ENCODE measurements around the gene ELF5. TPM values are rescaled to one million over a fixed set of nuclear protein-coding genes. Genes with fewer than 3 reads are reported as not detected.

ELF5 gene
- total RNA-seq, 1 donor from 2014 or later = not detected

- no peak for DNase-seq (ENCODE audit: low read depth)
- TF ChIP-seq CTCF (conservative IDR thresholded peaks at IDR 0.05; ENCODE audit: low read depth, low read length) = no peak
- H3K4me3 ChIP-seq (ENCODE audit: low read depth, low read length) = no peak overlapping the region
Observed at GRCh38 chr11:34488855-34489557, 24.6 kb downstream of the ELF5 start.

GRCh38 chr11:34487430-34487829, 26.2 kb downstream of the ELF5 start:
- TF ChIP-seq CTCF (conservative IDR thresholded peaks at IDR 0.05; ENCODE audit: low read depth, low read length) = no peak
- no peak for DNase-seq (ENCODE audit: low read depth)
- H3K4me3 ChIP-seq (ENCODE audit: low read depth, low read length) = no peak overlapping the region

- DNase-seq (ENCODE audit: low read depth) = no peak
- H3K4me3 ChIP-seq (ENCODE audit: low read depth, low read length) = no peak overlapping the region
- no peak for TF ChIP-seq CTCF (conservative IDR thresholded peaks at IDR 0.05; ENCODE audit: low read depth, low read length)
Observed at GRCh38 chr11:34483106-34483874, 30.3 kb downstream of the ELF5 start.

- H3K4me3 ChIP-seq (ENCODE audit: low read depth, low read length) = no peak overlapping the region
- DNase-seq (ENCODE audit: low read depth) = no peak
- no peak for TF ChIP-seq CTCF (conservative IDR thresholded peaks at IDR 0.05; ENCODE audit: low read depth, low read length)
Observed at GRCh38 chr11:34481307-34481706, 32.3 kb downstream of the ELF5 start.

- H3K4me3 ChIP-seq (ENCODE audit: low read depth, low read length) = no peak overlapping the region
- no peak for TF ChIP-seq CTCF (conservative IDR thresholded peaks at IDR 0.05; ENCODE audit: low read depth, low read length)
- DNase-seq (ENCODE audit: low read depth) = no peak
Observed at GRCh38 chr11:34480314-34480713, 33.3 kb downstream of the ELF5 start.

- TF ChIP-seq CTCF (conservative IDR thresholded peaks at IDR 0.05; ENCODE audit: low read depth, low read length) = no peak
- no peak for DNase-seq (ENCODE audit: low read depth)
- no peak overlapping the region for H3K4me3 ChIP-seq (ENCODE audit: low read depth, low read length)
Observed at GRCh38 chr11:34478845-34479663, 34.5 kb downstream of the ELF5 start.
